ENCODE measurements around the gene WWOX.

The WWOX gene

GRCh38 chr16:79158337-79158736, 1058.9 kb downstream of the WWOX start:
- Histone ChIP-seq H3K36me3 (ENCODE audit: control insufficient read depth, insufficient read depth, low read length) (no peaks in the 10 kb centered on the region), H3K27me3 (ENCODE audit: control insufficient read depth, insufficient read depth, low read length) (no peaks in the 10 kb centered on the region), H3K9me3 (ENCODE audit: control insufficient read depth, insufficient read depth, low read length) (no peaks in the 10 kb centered on the region), H3K9ac (ENCODE audit: low read depth, low read length) (no peak overlapping the region), H3K4me1 (ENCODE audit: control insufficient read depth, insufficient read depth, low read length) (no peaks in the 10 kb centered on the region), H3K4me3 (ENCODE audit: low read depth, low read length) (no peak overlapping the region)

- Histone ChIP-seq H3K9me3 (ENCODE audit: control insufficient read depth, insufficient read depth, low read length) (no peaks in the 10 kb centered on the region), H3K9ac (ENCODE audit: low read depth, low read length) (no peak overlapping the region), H3K27me3 (ENCODE audit: control insufficient read depth, insufficient read depth, low read length) (no peaks in the 10 kb centered on the region), H3K4me1 (ENCODE audit: control insufficient read depth, insufficient read depth, low read length) (no peaks in the 10 kb centered on the region), H3K36me3 (ENCODE audit: control insufficient read depth, insufficient read depth, low read length) (no peaks in the 10 kb centered on the region), H3K4me3 (ENCODE audit: low read depth, low read length) (no peak overlapping the region)
Observed at GRCh38 chr16:79159261-79160049, 1060.0 kb downstream of the WWOX start.

GRCh38 chr16:79162977-79163376, 1063.5 kb downstream of the WWOX start:
- Histone ChIP-seq H3K4me1 (ENCODE audit: control insufficient read depth, insufficient read depth, low read length) (no peaks in the 10 kb centered on the region), H3K27me3 (ENCODE audit: control insufficient read depth, insufficient read depth, low read length) (no peaks in the 10 kb centered on the region), H3K9me3 (ENCODE audit: control insufficient read depth, insufficient read depth, low read length) (no peaks in the 10 kb centered on the region), H3K36me3 (ENCODE audit: control insufficient read depth, insufficient read depth, low read length) (no peaks in the 10 kb centered on the region), H3K4me3 (ENCODE audit: low read depth, low read length) (no peak overlapping the region), H3K9ac (ENCODE audit: low read depth, low read length) (no peak overlapping the region)

- no peak overlapping the region for H3K9ac ChIP-seq (ENCODE audit: low read depth, low read length)
- H3K4me3 ChIP-seq (ENCODE audit: low read depth, low read length): no peak overlapping the region
- no peaks in the 10 kb centered on the region for H3K9me3 ChIP-seq (ENCODE audit: control insufficient read depth, insufficient read depth, low read length)
- H3K36me3 ChIP-seq (ENCODE audit: control insufficient read depth, insufficient read depth, low read length): no peaks in the 10 kb centered on the region
- no peaks in the 10 kb centered on the region for H3K27me3 ChIP-seq (ENCODE audit: control insufficient read depth, insufficient read depth, low read length)
- H3K4me1 ChIP-seq (ENCODE audit: control insufficient read depth, insufficient read depth, low read length): peaks cover under 1% of the 10 kb centered on the region
Observed at GRCh38 chr16:79163691-79164387, 1064.4 kb downstream of the WWOX start.

GRCh38 chr16:79164388-79164995, 1065.0 kb downstream of the WWOX start:
- no peaks in the 10 kb centered on the region for H3K9me3 ChIP-seq (ENCODE audit: control insufficient read depth, insufficient read depth, low read length)
- H3K36me3 ChIP-seq (ENCODE audit: control insufficient read depth, insufficient read depth, low read length): no peaks in the 10 kb centered on the region
- H3K27me3 ChIP-seq (ENCODE audit: control insufficient read depth, insufficient read depth, low read length): no peaks in the 10 kb centered on the region
- H3K9ac ChIP-seq (ENCODE audit: low read depth, low read length): no peak overlapping the region
- peaks cover 6% of the 10 kb centered on the region for H3K4me1 ChIP-seq (ENCODE audit: control insufficient read depth, insufficient read depth, low read length)
- no peak overlapping the region for H3K4me3 ChIP-seq (ENCODE audit: low read depth, low read length)

GRCh38 chr16:79165079-79165478, 1065.6 kb downstream of the WWOX start:
- no peak overlapping the region for H3K4me3 ChIP-seq (ENCODE audit: low read depth, low read length)
- peaks cover 11% of the 10 kb centered on the region for H3K4me1 ChIP-seq (ENCODE audit: control insufficient read depth, insufficient read depth, low read length)

GRCh38 chr16:79165506-79165905, 1066.1 kb downstream of the WWOX start:
- Histone ChIP-seq H3K27me3 (ENCODE audit: control insufficient read depth, insufficient read depth, low read length) (no peaks in the 10 kb centered on the region), H3K36me3 (ENCODE audit: control insufficient read depth, insufficient read depth, low read length) (no peaks in the 10 kb centered on the region), H3K9ac (ENCODE audit: low read depth, low read length) (no peak overlapping the region), H3K9me3 (ENCODE audit: control insufficient read depth, insufficient read depth, low read length) (no peaks in the 10 kb centered on the region), H3K4me1 (ENCODE audit: control insufficient read depth, insufficient read depth, low read length) (peaks cover 11% of the 10 kb centered on the region), H3K4me3 (ENCODE audit: low read depth, low read length) (no peak overlapping the region)

More at GRCh38 chr16:79165079-79165478, 1065.6 kb downstream of the WWOX start:
- no peak overlapping the region for H3K9ac ChIP-seq (ENCODE audit: low read depth, low read length)
- no peaks in the 10 kb centered on the region for H3K9me3 ChIP-seq (ENCODE audit: control insufficient read depth, insufficient read depth, low read length)
- no peaks in the 10 kb centered on the region for H3K27me3 ChIP-seq (ENCODE audit: control insufficient read depth, insufficient read depth, low read length)
- no peaks in the 10 kb centered on the region for H3K36me3 ChIP-seq (ENCODE audit: control insufficient read depth, insufficient read depth, low read length)

- no peak overlapping the region for H3K9ac ChIP-seq (ENCODE audit: low read depth, low read length)
- no peak overlapping the region for H3K4me3 ChIP-seq (ENCODE audit: low read depth, low read length)
- H3K4me1 ChIP-seq (ENCODE audit: control insufficient read depth, insufficient read depth, low read length): peaks cover 11% of the 10 kb centered on the region
- no peaks in the 10 kb centered on the region for H3K36me3 ChIP-seq (ENCODE audit: control insufficient read depth, insufficient read depth, low read length)
- no peaks in the 10 kb centered on the region for H3K9me3 ChIP-seq (ENCODE audit: control insufficient read depth, insufficient read depth, low read length)
- no peaks in the 10 kb centered on the region for H3K27me3 ChIP-seq (ENCODE audit: control insufficient read depth, insufficient read depth, low read length)
Observed at GRCh38 chr16:79167893-79168292, 1068.4 kb downstream of the WWOX start.

- H3K9me3 ChIP-seq (ENCODE audit: control insufficient read depth, insufficient read depth, low read length): no peaks in the 10 kb centered on the region
- no peak overlapping the region for H3K9ac ChIP-seq (ENCODE audit: low read depth, low read length)
- H3K36me3 ChIP-seq (ENCODE audit: control insufficient read depth, insufficient read depth, low read length): no peaks in the 10 kb centered on the region
- no peaks in the 10 kb centered on the region for H3K27me3 ChIP-seq (ENCODE audit: control insufficient read depth, insufficient read depth, low read length)
- H3K4me1 ChIP-seq (ENCODE audit: control insufficient read depth, insufficient read depth, low read length): peaks cover 11% of the 10 kb centered on the region
- H3K4me3 ChIP-seq (ENCODE audit: low read depth, low read length): no peak overlapping the region
Observed at GRCh38 chr16:79168321-79168720, 1068.9 kb downstream of the WWOX start.

- no peaks in the 10 kb centered on the region for H3K36me3 ChIP-seq (ENCODE audit: control insufficient read depth, insufficient read depth, low read length)
- H3K9ac ChIP-seq (ENCODE audit: low read depth, low read length): no peak overlapping the region
- H3K9me3 ChIP-seq (ENCODE audit: control insufficient read depth, insufficient read depth, low read length): no peaks in the 10 kb centered on the region
- H3K4me1 ChIP-seq (ENCODE audit: control insufficient read depth, insufficient read depth, low read length): peaks cover 11% of the 10 kb centered on the region
- no peaks in the 10 kb centered on the region for H3K27me3 ChIP-seq (ENCODE audit: control insufficient read depth, insufficient read depth, low read length)
- H3K4me3 ChIP-seq (ENCODE audit: low read depth, low read length): no peak overlapping the region
Observed at GRCh38 chr16:79169239-79169638, 1069.8 kb downstream of the WWOX start.

GRCh38 chr16:79170555-79171246, 1071.2 kb downstream of the WWOX start:
- Histone ChIP-seq H3K4me3 (ENCODE audit: low read depth, low read length) (no peak overlapping the region), H3K4me1 (ENCODE audit: control insufficient read depth, insufficient read depth, low read length) (peaks cover 11% of the 10 kb centered on the region), H3K9ac (ENCODE audit: low read depth, low read length) (no peak overlapping the region), H3K27me3 (ENCODE audit: control insufficient read depth, insufficient read depth, low read length) (no peaks in the 10 kb centered on the region), H3K36me3 (ENCODE audit: control insufficient read depth, insufficient read depth, low read length) (no peaks in the 10 kb centered on the region), H3K9me3 (ENCODE audit: control insufficient read depth, insufficient read depth, low read length) (no peaks in the 10 kb centered on the region)
